Stimulated activated naive CD8-positive, alpha-beta T cell treated with anti-CD3 and anti-CD28 coated beads, Interleukin-15, Interleukin-2, amounts not matched to agents 100 U/mL and 50 U/mL, for 24 hours (primary cell): ENCODE results near the gene KLRK1.
A peak's percentile ranks its signal among the peaks of the same experiment; 100 is the strongest.
"Not testable (repeated sequence)": the region's sequence is repeated elsewhere in the genome, so short reads cannot be mapped to it uniquely, and the experiment has no call there.

Source experiments
- ATAC-seq: fragments of 150-1000 bp; cut with Tn5 transposase; one replicate; pipeline ENCODE4 v1.10.0; 2021
- DNase-seq: peaks from one replicate; pipeline ENCODE4 v3.0.0; 2021

KLRK1 gene

DNA sequence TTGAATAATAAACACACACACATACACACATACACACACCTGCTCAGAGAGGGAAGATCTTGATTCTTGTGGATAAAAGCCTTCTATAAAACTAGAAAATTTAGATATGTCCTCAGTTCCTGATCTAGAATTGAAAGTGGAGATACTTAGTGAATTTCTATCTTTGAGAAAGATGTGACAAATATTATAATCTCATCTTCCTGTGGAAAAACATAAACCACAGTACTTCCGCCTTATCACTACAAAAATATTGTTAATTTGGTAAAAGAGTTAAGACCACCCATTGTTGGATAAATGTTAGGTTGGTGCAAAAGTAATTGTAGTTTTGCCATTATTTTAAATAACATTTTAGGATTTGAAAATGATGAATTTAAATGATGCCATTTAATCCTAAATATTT is at the start of gene KLRK1:
Gene KLRK1, minus strand, starts transcription at position 138 of the 400 bp plus-strand sequence. CDS start 1,231 bp downstream, outside the sequence.
- ATAC-seq (no peak), DNase-seq (no peak)

- DNase-seq, result not testable (repeated sequence)
These were observed 47.8 kb upstream of the KLRK1 start for GRCh38 chr12:10437601-10438000.

GRCh38 chr12:10435816-10436215 is 46.0 kb upstream of the KLRK1 start, which contains the start of gene KLRC2:
KLRC2 (minus strand) TSS chr12:10436010; CDS start chr12:10435986, 24 bp downstream.
- peak; percentile 36 for ATAC-seq
- DNase-seq, result not testable (repeated sequence)

More at GRCh38 chr12:10437601-10438000, 47.8 kb upstream of the KLRK1 start:
- ATAC-seq, result peak; percentile 87

- ATAC-seq, result peak; percentile 83
- DNase-seq, result not testable (repeated sequence)
These were observed 40.8 kb upstream of the KLRK1 start for GRCh38 chr12:10430623-10431022.

GRCh38 chr12:10425938-10426337 is 36.1 kb upstream of the KLRK1 start:
- DNase-seq, ATAC-seq: not testable (repeated sequence)

DNA sequence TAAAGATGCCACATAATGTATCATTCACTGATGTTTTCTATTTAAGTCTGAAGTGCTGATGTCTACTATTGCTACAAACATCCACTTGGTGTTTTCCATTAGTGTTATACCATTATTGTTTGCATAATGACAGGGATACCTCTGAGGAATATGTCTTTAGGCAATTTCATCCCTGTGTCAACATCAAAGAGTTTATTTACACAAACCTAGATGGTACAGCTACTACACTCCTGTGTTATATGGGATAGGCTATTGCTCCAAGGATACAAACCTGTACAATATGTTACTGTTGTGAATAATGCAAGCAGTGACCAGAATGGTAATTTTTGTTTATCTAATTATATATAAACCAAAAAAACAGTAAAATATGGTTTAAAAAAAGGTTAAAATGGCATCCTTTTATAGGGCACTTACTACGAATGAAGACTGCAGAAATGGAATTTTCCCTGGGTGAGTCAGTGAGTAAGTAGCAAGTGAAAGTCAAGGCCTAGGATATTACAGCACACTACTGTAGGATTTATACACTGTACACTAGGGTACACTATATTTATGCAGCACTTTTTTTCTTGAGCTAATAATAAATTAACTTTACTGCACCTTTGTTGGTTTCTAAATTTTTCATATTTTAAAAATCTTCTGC is 34.5 kb upstream of the KLRK1 start:
- ATAC-seq, result peak; percentile 48
- not testable (repeated sequence) for DNase-seq

- peak; percentile 99 for ATAC-seq
- not testable (repeated sequence) for DNase-seq
These were observed 32.3 kb upstream of the KLRK1 start for GRCh38 chr12:10422159-10422558.

DNA sequence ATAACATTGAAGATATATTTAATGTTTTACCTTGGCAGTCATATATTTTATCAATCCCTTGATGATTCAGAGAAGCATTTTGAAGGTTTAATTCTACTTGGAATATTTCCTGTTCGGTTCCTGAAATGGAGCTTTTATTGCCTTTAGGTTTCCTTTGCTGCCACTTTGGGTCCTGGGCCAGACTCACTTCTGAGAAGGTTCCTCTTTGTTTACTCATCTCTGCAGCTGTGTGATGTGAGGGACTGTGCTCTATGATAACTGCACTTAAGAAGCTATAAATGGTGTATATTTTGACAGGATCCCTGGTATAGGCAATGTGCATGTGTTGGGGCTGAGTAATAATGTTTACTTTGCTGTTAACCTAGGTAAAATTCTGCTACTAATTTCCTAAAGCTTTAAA is 30.5 kb upstream of the KLRK1 start, which contains the start of gene KLRC3:
Gene KLRC3, minus strand, starts transcription at position 262 of the 400 bp plus-strand sequence. Its CDS starts 45 bp downstream, at position 217.
- not testable (repeated sequence) for ATAC-seq, DNase-seq

DNA sequence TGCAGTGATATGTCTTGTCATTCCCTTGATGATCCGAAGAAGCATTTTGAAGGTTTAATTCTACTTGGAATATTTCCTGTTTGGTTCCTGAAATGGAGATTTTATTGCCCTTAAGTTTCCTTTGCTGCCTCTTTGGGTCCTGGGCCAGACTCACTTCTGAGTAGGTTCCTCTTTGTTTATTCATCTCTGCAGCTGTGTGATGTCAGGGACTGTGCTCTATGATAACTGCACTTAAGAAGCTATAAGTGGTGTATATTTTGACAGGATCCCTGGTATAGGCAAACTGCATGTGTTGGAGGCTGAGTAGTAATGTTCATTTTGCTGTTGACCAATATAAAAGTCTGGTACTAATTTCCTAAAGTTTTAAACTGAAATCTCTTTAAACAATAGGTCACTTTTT is 19.6 kb upstream of the KLRK1 start, which contains the start of gene KLRC4:
Gene KLRC4, minus strand, starts transcription at position 366 of the 400 bp plus-strand sequence. Its CDS starts 182 bp downstream, at position 184.
- ATAC-seq (peak; percentile 82), DNase-seq (no peak)

DNA sequence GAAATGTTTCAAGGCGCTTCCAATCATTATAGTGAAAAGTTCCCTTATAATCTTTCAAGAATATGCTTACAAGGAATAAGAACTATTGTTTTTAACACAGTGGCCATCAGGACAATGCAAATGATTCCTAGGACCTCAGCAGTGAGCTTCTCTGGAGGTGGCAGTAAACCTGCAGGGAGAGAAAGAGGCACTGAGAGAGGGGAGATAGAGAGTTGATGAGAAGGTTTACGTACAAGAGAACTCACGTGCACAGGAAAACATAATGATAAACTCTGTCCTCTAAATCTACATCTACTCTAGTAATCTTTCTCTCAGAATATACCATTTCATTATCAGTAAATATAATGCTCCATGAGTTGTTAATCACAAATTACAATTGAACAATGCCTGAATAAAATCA is 19.0 kb upstream of the KLRK1 start:
- no peak for ATAC-seq
- DNase-seq, result no peak

DNA sequence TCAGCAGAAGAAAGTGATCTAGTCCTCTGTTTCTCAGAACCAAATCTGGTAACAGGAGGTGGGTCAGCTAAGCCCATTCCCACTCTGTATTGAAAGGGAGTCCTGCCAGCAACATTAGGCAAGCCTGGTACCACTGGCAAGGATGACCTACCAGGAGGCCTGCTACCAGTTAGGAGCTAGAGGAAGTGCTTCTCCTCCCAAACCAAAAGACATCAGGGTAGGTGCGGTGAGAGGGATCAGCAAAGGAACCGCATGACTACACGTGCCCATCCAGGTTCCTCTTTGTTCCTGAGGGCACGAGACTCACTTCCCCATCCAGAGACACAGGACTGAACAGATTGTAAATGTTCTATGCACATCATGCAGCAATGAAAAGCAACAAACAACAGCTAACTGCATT is 16.9 kb upstream of the KLRK1 start:
- ATAC-seq, result no peak
- peak; percentile 30 for DNase-seq

DNA sequence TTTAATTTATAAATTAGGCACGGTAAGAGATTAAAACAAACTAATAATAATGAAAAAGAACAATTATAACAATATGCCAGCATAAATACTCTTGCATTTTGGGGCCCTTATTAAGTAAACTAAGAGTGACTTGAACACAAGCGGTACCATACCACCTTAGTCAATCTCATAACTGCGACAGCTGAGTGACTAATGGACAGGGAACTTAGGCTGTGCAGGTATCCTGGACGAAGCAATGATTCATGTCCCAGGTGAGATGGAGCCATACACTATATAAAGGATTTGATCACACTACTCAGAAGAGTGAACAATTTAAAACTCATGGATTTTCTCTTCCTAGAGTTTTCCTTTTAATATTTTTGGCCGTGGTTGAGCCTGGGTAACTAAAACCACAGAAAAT is 15.5 kb upstream of the KLRK1 start:
- DNase-seq (no peak), ATAC-seq (peak; percentile 69)

DNA sequence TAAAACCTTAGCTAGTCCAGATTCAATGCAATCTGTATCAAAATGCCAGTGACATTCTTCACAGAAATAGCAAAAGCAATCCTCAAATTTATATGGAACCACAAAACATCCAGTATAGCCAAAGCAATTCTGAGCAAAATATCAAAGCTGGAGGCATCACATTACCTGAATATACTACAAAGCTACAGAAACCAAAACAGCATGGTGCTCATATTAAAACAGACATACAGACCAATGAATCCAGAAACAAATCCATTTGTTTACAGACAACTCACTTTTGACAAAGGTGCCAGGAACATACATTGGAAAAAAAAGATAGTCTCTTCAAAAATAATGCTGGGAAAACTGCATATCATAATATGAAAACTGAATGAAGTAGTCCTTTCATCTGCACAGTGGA is 15.0 kb upstream of the KLRK1 start:
- ATAC-seq (no peak), DNase-seq (no peak)

- no peak for ATAC-seq
- no peak for DNase-seq
These were observed 11.0 kb upstream of the KLRK1 start for GRCh38 chr12:10400829-10401228.

DNA sequence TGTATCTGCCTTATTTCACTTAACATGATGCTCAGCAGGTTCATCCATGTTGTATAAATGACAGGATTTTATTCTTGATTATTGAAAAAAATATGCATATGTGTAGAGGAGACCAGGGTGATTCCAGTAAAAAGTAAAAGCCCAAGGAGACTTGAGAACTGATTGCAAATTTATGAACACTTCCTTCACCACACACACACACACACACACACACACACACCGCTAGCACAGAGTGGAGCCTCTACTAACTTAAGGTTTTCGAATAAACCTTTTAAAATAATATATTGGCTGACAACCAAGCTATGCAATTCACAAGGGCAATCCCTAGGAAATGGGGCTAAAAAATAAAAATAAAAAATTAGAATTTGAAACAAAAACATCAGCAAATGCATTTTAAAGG is 8.3 kb upstream of the KLRK1 start:
- ATAC-seq, result no peak
- no peak for DNase-seq

DNA sequence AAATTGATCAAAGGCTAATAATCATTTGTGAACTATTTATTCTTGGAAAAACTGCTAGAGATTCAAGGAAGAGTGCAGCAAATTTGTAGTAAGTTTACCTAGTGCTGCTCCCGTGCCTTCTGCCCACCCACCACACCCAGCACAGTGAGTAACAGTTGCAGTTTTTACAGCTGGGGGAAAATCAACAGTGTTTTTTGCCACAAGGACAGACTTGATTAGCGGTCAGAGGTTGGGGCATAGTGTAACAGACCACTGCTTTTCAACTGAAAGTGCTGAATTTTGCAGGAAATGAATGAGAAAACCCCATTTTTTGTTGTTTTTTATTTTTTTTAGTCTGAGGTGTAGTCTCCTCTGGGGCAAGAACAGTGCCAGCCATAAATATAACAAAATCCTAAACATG is 7.5 kb upstream of the KLRK1 start:
- ATAC-seq (peak; percentile 66), DNase-seq (peak; percentile 42)

- not testable (repeated sequence) for ATAC-seq, DNase-seq
These were observed 6.3 kb upstream of the KLRK1 start for GRCh38 chr12:10396176-10396575.

GRCh38 chr12:10395390-10395998 is 5.7 kb upstream of the KLRK1 start:
- peak; percentile 21 for DNase-seq
- ATAC-seq, result peak; percentile 62

DNA sequence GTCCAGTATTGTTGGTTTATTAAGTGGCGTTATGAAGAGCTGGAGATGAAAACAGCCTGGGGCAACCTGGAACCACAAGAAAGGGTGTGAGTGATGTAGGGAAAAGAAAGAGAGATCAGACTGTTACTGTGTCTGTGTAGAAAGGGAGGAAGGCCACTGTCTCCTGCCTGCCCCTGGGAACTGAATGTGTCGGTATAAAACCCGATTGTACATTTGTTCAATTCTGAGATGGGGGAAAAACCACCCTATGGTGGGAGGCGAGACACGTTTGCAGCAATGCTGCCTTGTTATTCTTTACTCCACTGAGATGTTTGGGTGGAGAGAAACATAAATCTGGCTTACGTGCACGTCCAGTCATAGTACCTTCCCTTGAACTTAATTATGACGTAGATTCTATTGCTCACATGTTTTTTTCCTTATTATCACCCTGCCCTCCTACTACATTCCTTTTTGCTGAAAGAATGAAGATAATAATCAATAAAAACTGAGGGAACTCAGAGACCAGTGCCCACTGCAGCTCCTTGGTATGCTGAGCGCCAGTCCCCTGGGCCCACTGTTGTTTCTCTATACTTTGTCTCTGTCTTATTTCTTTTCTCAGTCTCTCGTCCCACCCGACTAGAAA is 4.8 kb upstream of the KLRK1 start:
- ATAC-seq, result peak; percentile 61
- peak; percentile 45 for DNase-seq

- no peak for DNase-seq
- ATAC-seq, result no peak
These were observed 3.5 kb upstream of the KLRK1 start for GRCh38 chr12:10393291-10393690.

DNA sequence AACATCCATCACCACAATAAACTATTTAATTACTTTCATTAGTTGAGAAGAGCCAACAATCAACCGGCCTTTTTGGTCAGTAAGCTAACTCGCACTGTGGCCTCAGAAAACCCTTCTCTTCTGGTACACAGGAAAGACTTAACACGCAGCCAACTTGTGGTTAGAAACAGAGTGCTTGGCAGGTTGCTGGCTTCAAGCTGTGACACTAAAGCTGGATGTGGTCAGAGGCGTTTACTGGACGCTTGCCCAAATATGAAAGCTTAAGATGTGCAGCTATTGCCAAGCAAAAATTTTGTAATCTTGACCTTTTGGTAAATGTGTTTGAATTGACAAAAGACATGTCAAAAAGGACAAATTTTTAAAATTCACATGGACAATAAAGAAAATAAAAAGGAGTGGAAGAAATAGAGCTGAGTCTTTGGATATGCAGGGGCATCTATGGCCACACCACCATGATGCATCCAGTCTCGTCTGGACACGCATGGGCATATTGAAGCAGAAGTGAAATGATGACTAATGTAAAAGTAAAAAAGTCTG is 2.6 kb upstream of the KLRK1 start:
- ATAC-seq (peak; percentile 44), DNase-seq (peak; percentile 58)

GRCh38 chr12:10390991-10391390 is 1.1 kb upstream of the KLRK1 start:
- ATAC-seq, DNase-seq: not testable (repeated sequence)
